ENCODE results near the gene RPS18. TPM values are rescaled to one million over a fixed set of nuclear protein-coding genes. Genes with fewer than 3 reads are reported as not detected.
"Not testable (repeated sequence)": the region's sequence is repeated elsewhere in the genome, so short reads cannot be mapped to it uniquely, and the experiment has no call there.

The RPS18 gene
- total RNA-seq, 2 experiments from 2014 or later: 2,792 to 2,813 TPM

GRCh38 chr6:33248932-33249731 is 22.7 kb upstream of the RPS18 start:
- Mint-ChIP-seq H3K36me3 (ENCODE audit: low read depth) (peaks cover 28% of the 10 kb centered on the region), H3K4me3 (peak overlapping the region; percentile 88), H3K9me3 (ENCODE audit: insufficient read depth) (no peaks in the 10 kb centered on the region), H3K4me1 (ENCODE audit: low read depth) (peaks cover 37% of the 10 kb centered on the region), H3K27me3 (ENCODE audit: low read depth) (peaks cover 3% of the 10 kb centered on the region), H3K27ac (peak overlapping the region; percentile 92)
- ChIA-PET POLR2A (interaction anchor here (0.6 to 2.7 kb wide), 25 partner anchors 9 to 518 kb away, joined by 3 to 30 read pairs (median 4); partner anchors contain the start of genes B3GALT4, HLA-DPB1, HSD17B8 and RING1), CTCF (interaction anchor here (0.7 to 6.4 kb wide), 47 partner anchors 9 to 381 kb away, joined by 3 to 135 read pairs (median 7); partner anchors contain the start of genes B3GALT4, CUTA, HLA-DPA1 and HSD17B8)
- peak; percentile 95 for ATAC-seq
- DNase-seq: peak; percentile 98

- H3K9me3 Mint-ChIP-seq (ENCODE audit: insufficient read depth): no peaks in the 10 kb centered on the region
- DNase-seq (no peak), ATAC-seq (no peak)
- ChIA-PET CTCF (interaction anchor here (0.7 to 6.4 kb wide), 29 partner anchors 8 to 381 kb away, joined by 3 to 135 read pairs (median 9); partner anchors contain the start of genes B3GALT4, HLA-DPA1, HSD17B8 and PFDN6), POLR2A (interaction anchor here (0.6 to 2.7 kb wide), 16 partner anchors 21 to 461 kb away, joined by 3 to 30 read pairs (median 4); partner anchors contain the start of genes B3GALT4, HSD17B8, RPS18 and VPS52)
- H3K4me3 Mint-ChIP-seq: peak overlapping the region; percentile 88
- peaks cover 37% of the 10 kb centered on the region for H3K4me1 Mint-ChIP-seq (ENCODE audit: low read depth)
- H3K36me3 Mint-ChIP-seq (ENCODE audit: low read depth): peaks cover 31% of the 10 kb centered on the region
- H3K27me3 Mint-ChIP-seq (ENCODE audit: low read depth): peaks cover 3% of the 10 kb centered on the region
- H3K27ac Mint-ChIP-seq: peak overlapping the region; percentile 92
These were observed 21.9 kb upstream of the RPS18 start for GRCh38 chr6:33249732-33250630.

GRCh38 chr6:33250731-33251130 is 21.1 kb upstream of the RPS18 start:
- Mint-ChIP-seq H3K4me3 (peak overlapping the region; percentile 88), H3K27ac (peak overlapping the region; percentile 92), H3K9me3 (ENCODE audit: insufficient read depth) (no peaks in the 10 kb centered on the region), H3K27me3 (ENCODE audit: low read depth) (peaks cover 3% of the 10 kb centered on the region), H3K36me3 (ENCODE audit: low read depth) (peaks cover 33% of the 10 kb centered on the region), H3K4me1 (ENCODE audit: low read depth) (peaks cover 37% of the 10 kb centered on the region)
- DNase-seq (no peak), ATAC-seq (no peak)
- ChIA-PET CTCF (interaction anchor here (1.4 to 6.4 kb wide), 8 partner anchors 21 to 131 kb away, joined by 3 to 135 read pairs (median 18); partner anchors contain the start of genes B3GALT4, PFDN6, RING1 and RPS18), POLR2A (interaction anchor here (0.6 to 0.9 kb wide), 2 partner anchors 21 to 27 kb away, joined by 5 to 6 read pairs; partner anchors contain the start of genes B3GALT4, RPS18 and VPS52)

GRCh38 chr6:33251395-33252012 is 20.4 kb upstream of the RPS18 start:
- H3K9me3 Mint-ChIP-seq (ENCODE audit: insufficient read depth): no peaks in the 10 kb centered on the region
- peaks cover 36% of the 10 kb centered on the region for H3K36me3 Mint-ChIP-seq (ENCODE audit: low read depth)
- ATAC-seq (no peak), DNase-seq (no peak)
- H3K27ac Mint-ChIP-seq: peak overlapping the region; percentile 21
- POLR2A ChIA-PET: no interaction called here
- CTCF ChIA-PET: interaction anchor here (0.9 to 6.4 kb wide), 6 partner anchors 12 to 124 kb away, joined by 3 to 135 read pairs (median 12); partner anchors contain the start of genes RING1, RXRB and SLC39A7
- peaks cover 37% of the 10 kb centered on the region for H3K4me1 Mint-ChIP-seq (ENCODE audit: low read depth)
- H3K27me3 Mint-ChIP-seq (ENCODE audit: low read depth): peaks cover 3% of the 10 kb centered on the region
- no peak overlapping the region for H3K4me3 Mint-ChIP-seq

GRCh38 chr6:33252759-33253158 is 19.1 kb upstream of the RPS18 start:
- no peak for DNase-seq
- Mint-ChIP-seq H3K27me3 (ENCODE audit: low read depth) (no peaks in the 10 kb centered on the region), H3K36me3 (ENCODE audit: low read depth) (peaks cover 37% of the 10 kb centered on the region), H3K4me1 (ENCODE audit: low read depth) (peaks cover 37% of the 10 kb centered on the region), H3K27ac (no peak overlapping the region), H3K4me3 (no peak overlapping the region), H3K9me3 (ENCODE audit: insufficient read depth) (no peaks in the 10 kb centered on the region)
- no peak for ATAC-seq
- ChIA-PET CTCF (interaction anchor here (1.0 kb wide), 1 partner anchor 10 kb away, joined by 3 read pairs; no protein-coding TSS in a partner anchor), POLR2A (no interaction called here)

- no peak overlapping the region for H3K4me3 Mint-ChIP-seq
- H3K4me1 Mint-ChIP-seq (ENCODE audit: low read depth): peaks cover 25% of the 10 kb centered on the region
- POLR2A ChIA-PET: interaction anchor here (0.6 to 0.7 kb wide), 2 partner anchors 17 to 22 kb away, joined by 3 to 4 read pairs; partner anchors contain the start of genes B3GALT4, RPS18 and VPS52
- no peaks in the 10 kb centered on the region for H3K9me3 Mint-ChIP-seq (ENCODE audit: insufficient read depth)
- H3K36me3 Mint-ChIP-seq (ENCODE audit: low read depth): peaks cover 46% of the 10 kb centered on the region
- ATAC-seq (no peak), DNase-seq (no peak)
- no peak overlapping the region for H3K27ac Mint-ChIP-seq
- CTCF ChIA-PET: interaction anchor here (0.6 to 1.4 kb wide), 8 partner anchors 15 to 130 kb away, joined by 3 to 5 read pairs (median 3); partner anchors contain the start of gene RING1
- no peaks in the 10 kb centered on the region for H3K27me3 Mint-ChIP-seq (ENCODE audit: low read depth)
These were observed 17.3 kb upstream of the RPS18 start for GRCh38 chr6:33254591-33254990.

- H3K4me1 Mint-ChIP-seq (ENCODE audit: low read depth): peaks cover 3% of the 10 kb centered on the region
- no peaks in the 10 kb centered on the region for H3K27me3 Mint-ChIP-seq (ENCODE audit: low read depth)
- H3K27ac Mint-ChIP-seq: no peak overlapping the region
- CTCF ChIA-PET: interaction anchor here (2.5 kb wide), 1 partner anchor 10 kb away, joined by 14 read pairs; no protein-coding TSS in a partner anchor
- H3K36me3 Mint-ChIP-seq (ENCODE audit: low read depth): peaks cover 45% of the 10 kb centered on the region
- ATAC-seq (no peak), DNase-seq (no peak)
- H3K4me3 Mint-ChIP-seq: no peak overlapping the region
- no peaks in the 10 kb centered on the region for H3K9me3 Mint-ChIP-seq (ENCODE audit: insufficient read depth)
- POLR2A ChIA-PET: interaction anchor here (0.6 kb wide), 1 partner anchor 158 kb away, joined by 3 read pairs; no protein-coding TSS in a partner anchor
These were observed 12.8 kb upstream of the RPS18 start for GRCh38 chr6:33259032-33259431.

GRCh38 chr6:33262490-33262889 is 9.4 kb upstream of the RPS18 start:
- DNase-seq; H3K4me1 Mint-ChIP-seq (ENCODE audit: low read depth); H3K27me3 Mint-ChIP-seq (ENCODE audit: low read depth); ATAC-seq; H3K9me3 Mint-ChIP-seq (ENCODE audit: insufficient read depth); H3K4me3 Mint-ChIP-seq: not testable (repeated sequence)
- Mint-ChIP-seq H3K36me3 (ENCODE audit: low read depth) (peaks cover 60% of the 10 kb centered on the region), H3K27ac (peak overlapping the region; percentile 46)
- ChIA-PET CTCF (interaction anchor here (1.0 to 3.7 kb wide), 3 partner anchors 10 to 15 kb away, joined by 3 to 17 read pairs (median 3); no protein-coding TSS in a partner anchor), POLR2A (interaction anchor here (2.2 kb wide), 1 partner anchor 9 kb away, joined by 10 read pairs; the partner anchor contains the start of genes RPS18 and VPS52)

- H3K4me1 Mint-ChIP-seq (ENCODE audit: low read depth): peaks cover 4% of the 10 kb centered on the region
- peaks cover 64% of the 10 kb centered on the region for H3K36me3 Mint-ChIP-seq (ENCODE audit: low read depth)
- ChIA-PET POLR2A (no interaction called here), CTCF (no interaction called here)
- H3K4me3 Mint-ChIP-seq: no peak overlapping the region
- no peak for DNase-seq
- no peaks in the 10 kb centered on the region for H3K27me3 Mint-ChIP-seq (ENCODE audit: low read depth)
- H3K9me3 Mint-ChIP-seq (ENCODE audit: insufficient read depth): no peaks in the 10 kb centered on the region
- no peak for ATAC-seq
- H3K27ac Mint-ChIP-seq: no peak overlapping the region
These were observed 7.9 kb upstream of the RPS18 start for GRCh38 chr6:33264015-33264414.

GRCh38 chr6:33271117-33271467 is 783 bp upstream of the RPS18 start:
- H3K4me3 Mint-ChIP-seq: peak overlapping the region; percentile 99
- H3K36me3 Mint-ChIP-seq (ENCODE audit: low read depth): peaks cover 68% of the 10 kb centered on the region
- ATAC-seq (no peak), DNase-seq (no peak)
- H3K4me1 Mint-ChIP-seq (ENCODE audit: low read depth): peaks cover 46% of the 10 kb centered on the region
- H3K9me3 Mint-ChIP-seq (ENCODE audit: insufficient read depth): no peaks in the 10 kb centered on the region
- CTCF ChIA-PET: interaction anchor here (0.7 to 2.2 kb wide), 15 partner anchors 10 to 315 kb away, joined by 3 to 8 read pairs (median 3); partner anchors contain the start of gene RGL2
- peak overlapping the region; percentile 100 for H3K27ac Mint-ChIP-seq
- POLR2A ChIA-PET: interaction anchor here (0.8 to 3.5 kb wide), 23 partner anchors 9 to 612 kb away, joined by 3 to 36 read pairs (median 5); partner anchors contain the start of genes CUTA, HLA-DMA, ITPR3 and PFDN6
- no peaks in the 10 kb centered on the region for H3K27me3 Mint-ChIP-seq (ENCODE audit: low read depth)

Data from activated CD8-positive, alpha-beta T cell treated with anti-CD3 and anti-CD28 coated beads, Interleukin-2, amount 10 ng/mL, durations not matched to agents 7 days and 5 days (primary cell).